Hair follicle dermal papilla cell (primary cell): ENCODE measurements around the gene BAAT. TPM values are rescaled to one million over a fixed set of nuclear protein-coding genes. Genes with fewer than 3 reads are reported as not detected.

ENCODE experiments used
- small RNA-seq: library from RNA; depleted of rRNA; stranded (forward); fragments of <200 nt; gene quantifications from one replicate; pipeline ENCODE3, GENCODE V24; 2012
- total RNA-seq: library from RNA; depleted of rRNA; stranded (reverse); fragments of >200 nt; gene quantifications from 2 replicates; pipeline ENCODE4 v1.2.3, GENCODE V29; 2012

The BAAT gene
- total RNA-seq, result 0.12 TPM in 1 of 2 replicates, not detected in the other

GRCh38 chr9:101384873-101385536, at the start of gene BAAT:
Gene BAAT, minus strand, starts transcription at chr9:101385006. Its CDS starts 13,602 bp downstream, at chr9:101371404.

GRCh38 chr9:101398068-101398929, 13.5 kb upstream of the BAAT start, which contains the start of the genes MRPL50 and ZNF189:
Gene MRPL50, minus strand, starts transcription at chr9:101398618. Its CDS starts 26 bp downstream, at chr9:101398592.
Gene ZNF189, plus strand, starts transcription at chr9:101398851. Its CDS starts 306 bp downstream, at chr9:101399157.

Small RNA genes lying within 50 kb of the gene (small RNA-seq; reads per million reads assigned to genes)
- not detected for gene RF00322

Other genes starting within 250 kb of the BAAT start
- 7.5 and 8.3 TPM in 2 replicates for gene MRPL50, start 13.6 kb upstream of the BAAT start, total RNA-seq
- 22.1 and 23.7 TPM in 2 replicates for gene ZNF189, start 13.8 kb upstream of the BAAT start, total RNA-seq
- not detected in 2 replicates for gene ALDOB, start 50.8 kb upstream of the BAAT start, total RNA-seq
- gene RNF20, start 148.8 kb upstream of the BAAT start, total RNA-seq, result 24.9 and 29.7 TPM in 2 replicates
- not detected in 2 replicates for gene PPP3R2, start 210.0 kb upstream of the BAAT start, total RNA-seq